Measurements from ENCODE around the gene KRTAP21-3. TPM values are rescaled to one million over a fixed set of nuclear protein-coding genes. Genes with fewer than 3 reads are reported as not detected.

Gene KRTAP21-3
- total RNA-seq, 1 experiment from 2014 or later = not detected

DNA sequence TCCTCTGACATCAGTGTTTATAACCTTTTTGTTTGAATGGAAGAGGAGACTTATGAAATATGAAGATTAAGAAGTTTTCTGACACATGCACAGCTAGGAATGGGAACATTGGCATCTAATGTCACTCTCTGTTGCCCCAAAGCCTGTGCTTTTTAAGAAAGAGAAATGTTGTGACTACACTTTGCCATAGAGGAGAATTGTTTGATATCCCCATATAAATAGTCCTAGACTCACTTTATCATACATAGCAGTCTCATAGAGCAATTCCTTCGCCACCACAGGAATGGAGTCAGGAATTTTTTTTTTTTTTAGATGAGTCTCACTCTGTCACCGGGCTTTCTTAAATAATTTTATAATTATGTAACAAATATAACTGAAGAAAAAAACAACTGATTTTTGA is 1.5 kb downstream of the KRTAP21-3 start:
- H3K27me3 ChIP-seq (ENCODE audit: control insufficient read depth, insufficient read depth, low read length) = no peaks in the 10 kb centered on the region
- TF ChIP-seq, protein P1, sequence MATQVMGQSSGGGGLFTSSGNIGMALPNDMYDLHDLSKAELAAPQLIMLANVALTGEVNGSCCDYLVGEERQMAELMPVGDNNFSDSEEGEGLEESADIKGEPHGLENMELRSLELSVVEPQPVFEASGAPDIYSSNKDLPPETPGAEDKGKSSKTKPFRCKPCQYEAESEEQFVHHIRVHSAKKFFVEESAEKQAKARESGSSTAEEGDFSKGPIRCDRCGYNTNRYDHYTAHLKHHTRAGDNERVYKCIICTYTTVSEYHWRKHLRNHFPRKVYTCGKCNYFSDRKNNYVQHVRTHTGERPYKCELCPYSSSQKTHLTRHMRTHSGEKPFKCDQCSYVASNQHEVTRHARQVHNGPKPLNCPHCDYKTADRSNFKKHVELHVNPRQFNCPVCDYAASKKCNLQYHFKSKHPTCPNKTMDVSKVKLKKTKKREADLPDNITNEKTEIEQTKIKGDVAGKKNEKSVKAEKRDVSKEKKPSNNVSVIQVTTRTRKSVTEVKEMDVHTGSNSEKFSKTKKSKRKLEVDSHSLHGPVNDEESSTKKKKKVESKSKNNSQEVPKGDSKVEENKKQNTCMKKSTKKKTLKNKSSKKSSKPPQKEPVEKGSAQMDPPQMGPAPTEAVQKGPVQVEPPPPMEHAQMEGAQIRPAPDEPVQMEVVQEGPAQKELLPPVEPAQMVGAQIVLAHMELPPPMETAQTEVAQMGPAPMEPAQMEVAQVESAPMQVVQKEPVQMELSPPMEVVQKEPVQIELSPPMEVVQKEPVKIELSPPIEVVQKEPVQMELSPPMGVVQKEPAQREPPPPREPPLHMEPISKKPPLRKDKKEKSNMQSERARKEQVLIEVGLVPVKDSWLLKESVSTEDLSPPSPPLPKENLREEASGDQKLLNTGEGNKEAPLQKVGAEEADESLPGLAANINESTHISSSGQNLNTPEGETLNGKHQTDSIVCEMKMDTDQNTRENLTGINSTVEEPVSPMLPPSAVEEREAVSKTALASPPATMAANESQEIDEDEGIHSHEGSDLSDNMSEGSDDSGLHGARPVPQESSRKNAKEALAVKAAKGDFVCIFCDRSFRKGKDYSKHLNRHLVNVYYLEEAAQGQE (IDR thresholded peaks at IDR 0.05; ENCODE audit: insufficient read depth in 1 of 2, low read depth in 2 of 2, low read length in 1 of 2) = no peak
- TF ChIP-seq SIN3A (IDR thresholded peaks at IDR 0.05; ENCODE audit: borderline replicate concordance, insufficient read depth, low read depth, low read length) (no peak), TCF7L2 (IDR thresholded peaks at IDR 0.05; ENCODE audit: low read depth, low read length) (no peak), CTCF (IDR thresholded peaks at IDR 0.05) (no peak), POLR2AphosphoS5 (IDR thresholded peaks at IDR 0.05; ENCODE audit: low read depth, low read length) (no peak)
- intact Hi-C loops (cut with micrococcal nuclease; ENCODE audit: unreplicated experiment) (no loop called here), in situ Hi-C loops (cut with HindIII; ENCODE audit: low pct_unique_long_range_greater_than_20kb, low sequenced_read_pairs) (no loop called here)
- no peak overlapping the region for H3K4me3 ChIP-seq (ENCODE audit: low read depth in 2 of 2, low read length in 2 of 2)
- no peak overlapping the region for H3K27ac ChIP-seq (ENCODE audit: low read length)
- DNase-seq (ENCODE audit: low read depth, low spot score) = no peak
- H3K36me3 ChIP-seq (ENCODE audit: control insufficient read depth, insufficient read depth, low read length) = no peaks in the 10 kb centered on the region
- H3K9me3 ChIP-seq (ENCODE audit: control insufficient read depth, insufficient read depth, low read depth, low read length) = no peaks in the 10 kb centered on the region
- no peaks in the 10 kb centered on the region for H3K4me1 ChIP-seq (ENCODE audit: control insufficient read depth, insufficient read depth, low read length)
- no TSS peak for BruUV-seq (replicated peaks)
- ATAC-seq = no peak
- ChIA-PET POLR2A (no interaction called here), CTCF (no interaction called here)

- Histone ChIP-seq H3K27me3 (ENCODE audit: control insufficient read depth, insufficient read depth, low read length) (no peaks in the 10 kb centered on the region), H3K27ac (ENCODE audit: low read length) (no peak overlapping the region), H3K9me3 (ENCODE audit: control insufficient read depth, insufficient read depth, low read depth, low read length) (no peaks in the 10 kb centered on the region), H3K4me3 (ENCODE audit: low read depth in 2 of 2, low read length in 2 of 2) (no peak overlapping the region), H3K36me3 (ENCODE audit: control insufficient read depth, insufficient read depth, low read length) (no peaks in the 10 kb centered on the region), H3K4me1 (ENCODE audit: control insufficient read depth, insufficient read depth, low read length) (no peaks in the 10 kb centered on the region)
- DNase-seq (ENCODE audit: low read depth, low spot score) (no peak), ATAC-seq (no peak)
- TF ChIP-seq TCF7L2 (IDR thresholded peaks at IDR 0.05; ENCODE audit: low read depth, low read length) = no peak
- TF ChIP-seq, protein P1 (IDR thresholded peaks at IDR 0.05; ENCODE audit: insufficient read depth in 1 of 2, low read depth in 2 of 2, low read length in 1 of 2) = no peak
- TF ChIP-seq CTCF (IDR thresholded peaks at IDR 0.05) = no peak
- no peak for TF ChIP-seq POLR2AphosphoS5 (IDR thresholded peaks at IDR 0.05; ENCODE audit: low read depth, low read length)
- no peak for TF ChIP-seq SIN3A (IDR thresholded peaks at IDR 0.05; ENCODE audit: borderline replicate concordance, insufficient read depth, low read depth, low read length)
- intact Hi-C loops (cut with micrococcal nuclease; ENCODE audit: unreplicated experiment) (no loop called here), in situ Hi-C loops (cut with HindIII; ENCODE audit: low pct_unique_long_range_greater_than_20kb, low sequenced_read_pairs) (no loop called here)
- ChIA-PET CTCF (no interaction called here), POLR2A (no interaction called here)
- no TSS peak for BruUV-seq (replicated peaks)
Measured at GRCh38 chr21:30714946-30715345, 3.6 kb downstream of the KRTAP21-3 start.

Measured in Panc1 (cell line).